GM18498 (cell line): Measurements from ENCODE around the gene CITED1.

Source experiments
- ATAC-seq: cut with Tn5 transposase; IDR thresholded peaks from one replicate; pipeline ENCODE4 v1.9.1; 2021; ENCODE audit warnings: mild to moderate bottlenecking, moderate library complexity; ENCODE audit not compliant: unreplicated experiment

CITED1 gene

DNA sequence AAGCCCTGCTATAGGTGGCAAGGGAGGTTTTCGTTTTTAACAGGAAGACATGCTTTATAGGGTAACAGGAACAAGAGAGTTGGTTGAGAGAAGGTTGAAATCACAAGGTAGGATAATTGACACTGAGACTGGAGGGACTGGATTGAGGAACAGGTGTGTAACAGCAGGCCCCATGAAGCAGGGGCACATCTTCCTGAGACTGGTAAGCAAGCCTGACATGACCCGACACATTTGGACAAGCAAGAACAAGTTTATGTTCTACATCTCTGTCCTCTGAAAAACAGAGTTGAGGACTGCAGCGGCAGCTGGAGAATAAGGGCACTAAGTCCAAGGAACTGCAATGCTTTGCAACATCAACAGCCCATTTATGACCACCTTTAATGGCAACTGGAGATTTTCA is 33.9 kb downstream of the CITED1 start:
- ATAC-seq, result no peak

DNA sequence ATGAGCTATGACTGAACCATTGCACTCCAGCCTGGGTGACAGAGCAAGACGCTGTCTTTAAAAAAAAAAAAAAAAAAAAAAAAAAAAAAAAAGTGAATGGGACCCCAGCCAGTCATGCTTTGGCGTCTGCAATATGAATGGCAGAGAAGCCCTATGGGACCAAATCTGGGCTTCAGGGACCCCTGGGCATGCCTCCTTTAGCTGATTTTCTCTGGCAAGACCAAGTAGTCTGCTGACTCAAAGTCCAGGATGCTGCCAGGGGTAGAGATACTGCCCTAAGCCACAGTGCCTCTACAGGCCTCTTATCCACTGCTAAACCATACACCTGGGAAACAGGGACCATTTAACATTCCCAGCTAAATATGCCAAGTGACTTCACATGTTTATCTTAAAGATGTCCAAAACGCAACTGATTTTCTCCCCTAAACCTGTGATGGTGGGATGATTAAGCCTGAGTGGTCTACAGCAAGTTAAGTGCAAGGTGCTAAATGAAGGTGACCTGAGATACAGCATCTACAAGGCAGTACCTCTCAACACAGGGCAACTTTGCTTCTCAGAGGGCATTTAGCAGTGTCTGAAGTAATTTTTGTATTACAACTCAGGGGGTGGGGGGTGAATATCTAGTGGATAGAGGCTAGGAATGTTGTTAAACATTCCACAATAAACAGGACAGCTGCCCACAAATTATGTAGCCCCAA is 34.5 kb downstream of the CITED1 start:
- no peak for ATAC-seq

DNA sequence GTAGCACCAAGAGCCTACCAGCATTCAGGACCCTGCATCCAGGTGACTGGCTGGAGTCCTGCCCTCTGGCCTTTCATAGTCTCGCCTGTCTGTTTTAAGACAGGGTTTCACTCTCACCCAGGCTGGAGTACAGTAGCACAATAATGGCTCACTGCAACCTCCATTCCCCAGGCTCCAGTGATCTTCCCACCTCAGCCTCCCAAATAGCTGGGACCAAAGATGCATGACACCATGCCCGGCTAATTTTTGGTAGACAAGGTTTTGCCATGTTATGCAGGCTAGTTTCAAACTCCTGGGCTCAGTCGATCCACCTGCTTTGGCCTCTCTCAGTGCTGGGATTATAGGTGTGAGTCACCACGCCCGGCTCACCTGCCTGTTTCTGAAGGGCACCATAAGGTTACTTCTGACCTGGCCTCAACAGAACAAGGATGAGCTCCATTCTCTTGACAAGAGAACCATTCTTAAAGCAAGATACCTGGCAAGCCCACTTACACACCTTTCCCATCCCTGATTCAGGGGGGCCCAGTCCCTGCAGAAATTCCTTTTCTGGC is 35.3 kb downstream of the CITED1 start:
- ATAC-seq, result no peak

DNA sequence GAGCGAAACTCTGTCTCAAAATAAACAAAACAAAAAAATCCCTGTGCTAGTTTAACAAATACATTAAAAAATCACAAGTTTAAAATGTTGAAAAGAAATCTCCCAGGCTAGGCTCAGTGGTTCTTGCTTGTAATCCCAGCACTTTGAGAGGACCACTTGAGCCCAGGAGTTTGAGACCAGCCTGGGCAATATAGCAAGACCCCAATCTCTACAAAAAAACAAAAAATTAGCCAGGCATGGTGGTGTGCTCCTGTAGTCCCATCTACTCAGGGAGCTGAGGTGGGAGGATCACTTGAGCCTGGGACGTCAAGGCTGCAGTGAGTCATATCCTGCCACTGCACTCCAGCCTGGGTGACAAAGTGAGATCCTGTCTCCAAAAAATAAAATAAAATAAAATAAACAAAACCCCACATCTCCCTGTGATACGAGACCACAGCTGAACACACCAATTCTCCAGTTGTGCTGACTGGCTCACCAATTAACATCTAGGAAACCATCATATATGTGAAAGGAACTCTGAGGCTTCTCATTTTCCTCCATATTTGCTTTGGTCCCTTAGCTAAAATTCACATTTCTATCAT is 36.0 kb downstream of the CITED1 start:
- no peak for ATAC-seq

DNA sequence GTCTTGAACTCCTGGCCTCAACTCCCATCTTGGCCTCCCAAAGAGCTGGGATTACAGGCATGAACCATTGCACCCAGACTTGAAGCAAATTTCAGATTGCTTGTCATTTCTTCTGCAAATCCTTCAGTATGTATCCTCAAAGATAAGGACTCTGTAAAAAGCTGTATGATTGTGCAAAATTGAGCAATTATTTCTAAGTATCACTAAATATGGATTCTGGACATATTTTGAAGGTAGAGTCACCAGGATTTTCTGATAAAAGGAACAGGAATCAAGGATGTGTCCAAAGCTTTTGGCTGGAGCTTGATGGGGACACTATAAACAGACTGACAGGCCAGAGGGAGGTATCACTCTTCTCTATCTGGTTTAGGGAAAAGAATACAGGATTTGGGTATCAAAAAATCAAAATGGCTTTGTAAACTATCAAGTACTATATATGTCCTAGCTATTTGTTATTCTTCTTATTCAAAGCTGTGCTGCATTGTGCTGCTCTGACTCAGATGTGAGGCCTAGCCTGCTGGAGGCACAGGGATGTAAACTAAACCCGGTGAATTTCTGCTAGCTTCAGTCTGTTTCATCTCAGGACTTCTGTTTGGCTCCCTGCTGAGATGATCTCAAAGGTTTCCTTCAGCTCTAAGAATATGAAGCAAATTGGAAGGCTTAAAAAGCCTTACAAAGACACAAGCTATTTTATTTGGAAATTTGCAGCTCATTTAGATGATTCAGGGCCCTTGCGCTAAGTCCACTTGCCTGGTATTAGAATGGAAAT is 36.9 kb downstream of the CITED1 start:
- ATAC-seq, result no peak

DNA sequence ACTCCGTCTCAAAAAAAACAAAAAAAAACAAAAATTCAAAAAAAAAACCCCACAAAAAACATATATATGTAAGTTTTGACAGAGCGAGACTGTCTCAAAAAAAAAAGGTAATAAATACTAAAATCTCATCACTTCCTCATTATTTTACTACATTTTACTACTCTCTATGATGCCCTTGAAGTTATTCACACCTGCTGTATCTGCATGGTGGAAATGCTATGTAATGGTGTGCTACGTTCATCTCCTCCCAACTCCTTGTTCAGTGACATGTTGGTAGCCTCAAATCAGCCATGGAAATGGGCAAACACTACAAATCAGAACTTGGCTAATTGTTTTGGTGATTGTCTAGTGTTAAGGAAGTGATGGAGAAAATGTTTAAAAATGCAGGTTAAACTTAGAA is 40.5 kb downstream of the CITED1 start:
- no peak for ATAC-seq

DNA sequence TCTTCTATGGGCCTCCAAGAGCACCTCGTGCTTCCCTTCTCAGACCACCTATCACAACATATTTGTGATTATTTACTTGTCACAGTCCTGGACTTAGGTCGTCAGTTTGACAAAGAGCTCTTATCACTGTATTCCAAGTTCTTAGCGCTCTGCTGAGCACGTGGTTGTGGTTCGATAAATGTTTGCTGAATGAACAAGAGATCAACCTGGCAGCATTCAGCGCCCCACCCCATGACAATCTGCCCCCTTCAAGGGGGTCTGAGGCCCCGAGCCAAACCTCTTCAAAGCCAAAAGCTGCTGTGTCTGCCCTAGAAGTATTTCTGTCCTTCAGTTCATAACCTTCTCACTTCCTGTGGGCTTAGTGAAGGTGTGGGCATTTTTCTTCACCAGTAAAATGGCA is 43.6 kb downstream of the CITED1 start:
- ATAC-seq, result no peak

DNA sequence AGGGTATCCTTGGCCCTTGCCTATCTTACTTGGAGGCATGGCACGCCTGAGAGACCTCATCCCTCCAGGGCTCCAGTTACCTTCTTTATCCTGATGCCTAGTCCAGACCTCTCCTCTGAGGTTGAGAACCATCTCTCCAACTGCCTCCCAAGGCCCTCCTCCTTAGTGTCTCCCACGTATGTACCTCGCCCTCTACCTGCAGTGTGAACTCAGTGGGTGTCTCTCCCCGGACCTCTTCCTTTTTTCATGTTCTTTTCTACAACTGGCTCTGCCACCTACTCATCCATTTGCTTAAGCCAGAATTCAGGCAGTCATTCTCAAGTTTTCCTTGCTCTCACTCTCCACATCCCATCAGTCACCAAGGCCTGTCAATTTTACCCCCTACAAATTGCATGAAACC is 45.3 kb downstream of the CITED1 start:
- ATAC-seq, result no peak

DNA sequence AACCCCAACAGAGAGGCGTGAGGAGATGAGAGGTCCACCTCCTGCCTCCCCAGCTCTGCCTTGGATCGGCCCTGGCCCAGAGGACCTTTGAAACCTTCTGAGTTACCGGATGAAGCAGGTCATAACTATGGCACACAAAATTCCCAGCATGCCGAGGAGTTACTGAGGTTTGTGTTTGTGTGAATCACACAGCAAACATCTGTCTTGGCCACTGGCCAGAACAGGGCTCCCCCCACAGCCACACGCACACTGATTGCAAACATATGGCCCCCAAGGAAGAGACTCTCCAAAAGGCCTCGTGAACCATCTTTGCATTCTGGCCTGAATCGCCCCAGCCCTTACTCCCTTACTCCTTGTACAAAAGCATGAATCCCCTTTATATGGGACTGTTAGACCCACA is 47.5 kb downstream of the CITED1 start:
- ATAC-seq, result no peak

DNA sequence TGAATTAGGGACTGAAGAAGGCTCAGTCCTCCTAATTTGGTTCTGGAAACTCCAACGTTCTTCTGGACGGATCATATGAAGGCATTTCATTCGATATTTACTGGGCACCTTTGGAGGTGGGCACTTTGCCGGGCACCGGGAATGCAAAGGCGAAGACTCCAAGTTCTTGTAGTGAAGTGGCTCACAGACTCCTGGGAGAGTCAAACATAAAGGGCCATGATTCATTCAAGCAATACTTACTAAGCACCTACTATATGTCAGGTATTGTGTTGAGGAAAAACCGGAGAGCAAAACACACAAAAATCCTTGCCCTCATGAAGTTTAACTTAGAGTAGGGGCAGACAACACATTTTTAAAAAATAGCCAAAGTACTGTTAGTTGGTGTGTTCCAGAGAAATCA is 49.9 kb downstream of the CITED1 start:
- no peak for ATAC-seq

DNA sequence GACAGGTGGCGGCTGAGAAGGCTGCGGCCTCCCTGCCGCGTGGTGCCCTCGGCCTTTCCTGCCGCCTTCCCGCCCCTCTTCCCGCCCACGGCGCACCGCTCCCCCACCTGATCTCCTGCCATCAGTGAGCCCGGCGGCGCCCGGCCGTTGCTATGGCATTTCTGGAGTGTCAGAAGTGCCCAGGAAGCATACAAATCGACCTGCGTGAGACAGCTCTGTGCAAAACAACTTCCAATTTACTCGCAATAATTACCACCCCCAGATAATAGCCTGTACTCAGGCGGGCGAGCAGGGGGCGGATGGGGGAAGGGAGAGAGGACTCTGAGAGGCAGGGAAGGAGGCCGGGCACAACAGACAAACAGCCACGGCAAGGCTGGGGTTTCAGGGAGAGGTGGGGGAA is 50.3 kb downstream of the CITED1 start:
- no peak for ATAC-seq

DNA sequence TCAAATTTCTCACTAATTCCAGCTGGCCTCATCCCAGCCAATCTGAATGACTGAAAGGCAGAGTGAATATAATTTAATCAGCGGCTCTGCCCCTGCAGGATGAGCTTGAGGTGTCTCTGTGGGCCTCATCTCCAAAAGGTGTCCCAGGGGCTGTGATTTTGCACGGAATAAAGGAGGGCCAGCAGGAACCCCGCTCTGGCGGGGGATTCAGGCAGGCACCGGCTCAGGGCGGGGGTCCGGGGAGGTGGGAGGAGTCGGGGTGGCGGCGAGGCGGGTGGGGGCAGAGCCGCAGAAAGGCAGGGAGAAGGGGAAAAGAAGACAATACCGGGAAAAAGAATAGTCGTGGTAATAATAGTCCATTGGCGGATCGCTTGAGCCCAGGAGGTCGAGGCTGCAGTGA is 50.9 kb downstream of the CITED1 start:
- ATAC-seq, result no peak

DNA sequence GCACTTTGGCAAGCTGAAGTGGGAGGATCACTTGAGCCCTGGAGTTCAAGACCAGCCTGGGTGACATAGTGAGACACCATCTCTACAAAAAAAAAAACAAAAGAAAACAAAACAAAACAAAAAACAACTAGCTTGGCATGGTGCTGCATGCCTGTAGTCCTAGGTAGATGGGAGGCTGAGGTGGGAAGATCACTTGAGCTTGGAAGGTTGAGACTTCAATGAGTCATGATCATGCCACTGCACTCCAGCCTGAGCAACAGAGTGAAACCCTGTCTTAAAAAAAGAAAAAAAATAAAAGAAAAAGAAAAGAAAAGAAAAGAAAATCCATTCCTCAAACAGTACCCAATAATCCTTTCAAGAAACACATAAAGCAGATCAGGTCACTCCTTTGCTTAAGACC is 52.0 kb downstream of the CITED1 start:
- no peak for ATAC-seq
